Trophoblast cell (in vitro differentiated cells and primary cell): Measurements from ENCODE around the gene HLA-B.

Experiments used
- DNase-seq, 2 donors: peaks; one replicate each; pipeline ENCODE4 v3.0.0-alpha.2; 2016
- H2AFZ ChIP-seq: 2 replicates; pipeline ENCODE4 v1.6.1; 2013; ENCODE audit warnings: low read length, moderate library complexity, mild to moderate bottlenecking; ENCODE audit not compliant: insufficient read depth, poor library complexity
- H2AK5ac ChIP-seq: 2 replicates; pipeline ENCODE4 v1.6.1; 2013; ENCODE audit warnings: mild to moderate bottlenecking, low read length
- H2BK120ac ChIP-seq: 2 replicates; pipeline ENCODE4 v1.6.1; 2013; ENCODE audit warnings: low read length, mild to moderate bottlenecking, moderate library complexity; ENCODE audit not compliant: insufficient read depth, poor library complexity
- H2BK12ac ChIP-seq: 2 replicates; pipeline ENCODE4 v1.6.1; 2013; ENCODE audit warnings: mild to moderate bottlenecking, low read length, moderate library complexity
- H2BK5ac ChIP-seq: 2 replicates; pipeline ENCODE4 v1.6.1; 2013; ENCODE audit warnings: low read length, low read depth, moderate library complexity, mild to moderate bottlenecking; ENCODE audit not compliant: poor library complexity
- H3K14ac ChIP-seq: 2 replicates; pipeline ENCODE4 v1.6.1; 2013; ENCODE audit warnings: mild to moderate bottlenecking, low read length
- H3K18ac ChIP-seq: 2 replicates; pipeline ENCODE4 v1.6.1; 2013; ENCODE audit warnings: mild to moderate bottlenecking, low read length
- H3K23ac ChIP-seq: 2 replicates; pipeline ENCODE4 v1.6.1; 2013; ENCODE audit warnings: low read length
- H3K27ac ChIP-seq: 2 replicates; pipeline ENCODE4 v1.5.1; 2013; ENCODE audit warnings: low read depth, mild to moderate bottlenecking, inconsistent platforms, low read length, moderate library complexity
- H3K27me3 ChIP-seq: 2 replicates; pipeline ENCODE4 v1.6.1; 2013; ENCODE audit warnings: inconsistent platforms, mild to moderate bottlenecking, low read length, moderate library complexity; ENCODE audit not compliant: insufficient read depth
- H3K36me3 ChIP-seq, 2 experiments: 1 replicate in 1 of 2; 2 replicates in 1 of 2; pipeline ENCODE4 v1.6.1; 2013; ENCODE audit warnings: low read length in 2 of 2, mild to moderate bottlenecking in 2 of 2, moderate library complexity in 1 of 2; ENCODE audit not compliant: insufficient read depth in 2 of 2, control insufficient read depth in 1 of 2
- H3K4ac ChIP-seq: 2 replicates; pipeline ENCODE4 v1.6.1; 2013; ENCODE audit warnings: low read depth, mild to moderate bottlenecking, low read length, moderate library complexity
- H3K4me1 ChIP-seq, 2 experiments: 1 replicate in 1 of 2; 2 replicates in 1 of 2; pipeline ENCODE4 v1.6.1; 2013; ENCODE audit warnings: low read length in 2 of 2, mild to moderate bottlenecking in 2 of 2, moderate library complexity in 1 of 2; ENCODE audit not compliant: insufficient read depth in 2 of 2, control insufficient read depth in 1 of 2
- H3K4me2 ChIP-seq: 2 replicates; pipeline ENCODE4 v1.6.1; 2013; ENCODE audit warnings: inconsistent platforms, mild to moderate bottlenecking, low read length, moderate library complexity
- H3K4me3 ChIP-seq: 2 replicates; pipeline ENCODE4 v1.5.1; 2013; ENCODE audit warnings: mild to moderate bottlenecking, low read depth, low read length, inconsistent platforms
- H3K79me1 ChIP-seq: one replicate; pipeline ENCODE4 v1.6.1; 2013; ENCODE audit warnings: low read length
- H3K79me2 ChIP-seq: 2 replicates; pipeline ENCODE4 v1.6.1; 2013; ENCODE audit warnings: low read length, mild to moderate bottlenecking; ENCODE audit not compliant: control insufficient read depth, insufficient read depth, poor library complexity
- H3K9ac ChIP-seq: 2 replicates; pipeline ENCODE4 v1.6.1; 2013; ENCODE audit warnings: mild to moderate bottlenecking, low read length
- H3K9me3 ChIP-seq: 2 replicates; pipeline ENCODE4 v1.6.1; 2013; ENCODE audit warnings: low read depth, mild to moderate bottlenecking, control low read depth, inconsistent platforms, low read length; ENCODE audit not compliant: insufficient read depth
- H4K12ac ChIP-seq: 2 replicates; pipeline ENCODE4 v1.6.1; 2013; ENCODE audit warnings: low read depth, mild to moderate bottlenecking, low read length, moderate library complexity
- H4K8ac ChIP-seq: 2 replicates; pipeline ENCODE4 v1.6.1; 2013; ENCODE audit warnings: low read depth, mild to moderate bottlenecking, low read length, moderate library complexity
- H4K91ac ChIP-seq: one replicate; pipeline ENCODE4 v1.6.1; 2013; ENCODE audit warnings: low read depth, mild to moderate bottlenecking, low read length, moderate library complexity
- WGBS: extraction: QIAGEN DNeasy Blood & Tissue Kit; methylation state at CpG from one replicate; pipeline ENCODE4 v1.1.7; 2013; ENCODE audit warnings: missing lambda C conversion rate; ENCODE audit not compliant: insufficient read length, insufficient coverage; ENCODE audit errors: extremely low coverage; 5-methylcytosine and 5-hydroxymethylcytosine counted together

HLA-B gene

DNA sequence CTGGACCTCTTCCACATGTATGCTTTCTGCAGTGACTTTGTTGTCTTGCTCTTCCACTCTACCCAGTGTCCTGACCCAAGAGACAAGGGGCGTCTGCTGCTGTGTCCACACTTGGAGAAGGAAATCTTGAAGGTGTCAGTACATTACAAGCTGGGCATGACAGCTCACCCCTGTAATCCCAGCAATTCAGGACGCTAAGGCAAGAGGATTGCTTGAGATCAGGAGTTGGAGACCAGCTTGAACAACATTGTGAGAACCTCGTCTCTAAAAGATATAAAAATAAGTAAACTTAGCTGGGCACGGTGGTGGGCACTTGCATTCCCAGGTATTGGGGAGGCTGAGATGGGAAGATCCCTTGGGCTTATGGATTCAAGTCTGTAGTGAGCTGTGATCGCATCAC lies 5.8 kb upstream of the HLA-B start:
- Histone ChIP-seq H2BK120ac (no peak overlapping the region), H3K4me2 (no peak overlapping the region), H3K79me1 (no peaks in the 10 kb centered on the region), H3K27ac (no peak overlapping the region), H3K4me3 (no peak overlapping the region), H3K14ac (no peak overlapping the region), H2BK12ac (no peak overlapping the region), H3K9ac (no peak overlapping the region), H3K18ac (no peak overlapping the region), H3K36me3 (no peaks in the 10 kb centered on the region), H4K91ac (no peak overlapping the region), H3K79me2 (no peaks in the 10 kb centered on the region), H3K9me3 (no peaks in the 10 kb centered on the region), H3K23ac (no peak overlapping the region), H2BK5ac (no peak overlapping the region), H2AFZ (no peak overlapping the region), H3K4me1 (no peaks in the 10 kb centered on the region), H4K12ac (no peak overlapping the region), H2AK5ac (no peak overlapping the region), H3K4ac (no peak overlapping the region), H3K27me3 (no peaks in the 10 kb centered on the region), H4K8ac (no peak overlapping the region)
- no CpG with 5 or more reads among the region's 5 CpGs for WGBS
- no peak for DNase-seq

DNA sequence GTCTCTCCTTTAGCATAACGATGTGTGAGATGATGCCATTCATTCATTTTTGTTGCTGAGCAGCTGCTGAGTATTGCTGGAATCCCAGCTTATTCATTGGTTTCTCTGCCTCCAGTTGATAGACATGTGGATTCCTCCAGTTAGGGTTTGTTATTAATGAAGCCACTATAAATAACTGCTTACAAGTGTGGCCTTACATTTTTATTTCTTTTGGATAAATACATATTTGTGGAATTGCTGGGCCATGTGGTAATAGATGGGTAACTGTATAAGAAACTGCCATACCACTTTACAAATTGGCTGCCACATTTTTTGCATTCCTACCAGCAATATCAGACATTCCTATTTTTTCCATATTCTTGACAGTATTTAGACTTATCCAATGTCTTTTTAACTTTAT lies 2.6 kb upstream of the HLA-B start:
- Histone ChIP-seq H4K12ac (no peak overlapping the region), H3K79me1 (no peaks in the 10 kb centered on the region), H3K4me1 (peaks cover 0 to 4% of the 10 kb centered on the region in 2 experiments), H4K91ac (no peak overlapping the region), H3K27me3 (peaks cover 11% of the 10 kb centered on the region), H3K9ac (no peak overlapping the region), H3K4me3 (no peak overlapping the region), H2AK5ac (no peak overlapping the region), H3K79me2 (no peaks in the 10 kb centered on the region), H2BK5ac (no peak overlapping the region), H3K36me3 (no peaks in the 10 kb centered on the region), H4K8ac (no peak overlapping the region), H3K23ac (no peak overlapping the region), H3K9me3 (no peaks in the 10 kb centered on the region), H2BK12ac (no peak overlapping the region), H3K27ac (no peak overlapping the region), H3K4me2 (no peak overlapping the region), H3K18ac (no peak overlapping the region), H2AFZ (no peak overlapping the region), H3K14ac (no peak overlapping the region), H2BK120ac (no peak overlapping the region), H3K4ac (no peak overlapping the region)
- WGBS, result no CpG with 5 or more reads among the region's 1 CpG
- peak in 1 of 2 donors; percentile 28 for DNase-seq

DNA sequence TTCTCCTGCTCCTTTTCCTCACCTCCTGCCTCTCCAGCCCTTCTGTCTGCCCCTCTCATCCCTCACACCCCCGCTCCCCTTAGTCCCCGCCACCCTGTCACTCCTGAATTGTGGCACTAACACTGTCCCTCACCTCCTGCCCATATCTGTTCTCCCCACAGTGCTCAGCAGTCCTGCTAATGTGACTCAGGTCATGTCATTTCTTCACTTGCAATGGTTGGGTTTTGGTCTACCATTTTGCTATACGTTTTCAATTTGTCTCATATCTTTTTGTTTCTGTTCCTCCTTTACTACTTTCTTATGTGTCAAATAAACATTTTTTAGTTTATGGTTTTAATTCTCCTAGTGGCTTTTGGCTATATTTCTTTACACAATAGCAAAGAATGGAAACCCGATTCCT lies 1.3 kb upstream of the HLA-B start:
- no peak overlapping the region for H3K14ac ChIP-seq
- WGBS, result no CpG with 5 or more reads among the region's 4 CpGs

DNA sequence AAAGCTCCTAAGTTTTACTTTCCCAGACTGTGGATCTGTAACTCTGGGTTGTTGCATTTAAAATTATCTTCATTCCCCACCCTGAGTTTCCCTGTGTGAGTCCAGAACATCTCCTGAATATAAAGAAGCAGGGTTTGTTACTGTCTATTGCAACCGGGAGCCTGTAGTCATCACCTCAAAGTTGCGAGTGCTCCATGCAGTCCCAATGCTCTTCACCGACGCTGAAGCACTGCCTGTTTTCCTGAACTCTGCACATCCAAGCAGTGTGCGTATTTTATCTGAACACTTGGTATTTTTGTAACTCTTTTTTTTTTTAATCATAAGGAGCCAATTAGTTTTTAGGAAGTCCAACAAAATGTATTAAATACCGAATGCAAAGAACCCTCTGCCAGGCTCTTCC lies 907 bp upstream of the HLA-B start:
- no peak overlapping the region for H3K18ac ChIP-seq
- no peak overlapping the region for H2AFZ ChIP-seq
- H3K79me1 ChIP-seq, result no peaks in the 10 kb centered on the region
- H3K9ac ChIP-seq, result no peak overlapping the region
- no peak overlapping the region for H3K14ac ChIP-seq
- no peak overlapping the region for H3K4ac ChIP-seq
- H3K27ac ChIP-seq, result no peak overlapping the region
- no peak for DNase-seq
- no peaks in the 10 kb centered on the region for H3K36me3 ChIP-seq
- H3K23ac ChIP-seq, result no peak overlapping the region
- H3K4me1 ChIP-seq, result peaks cover 0 to 4% of the 10 kb centered on the region in 2 experiments
- no peak overlapping the region for H4K12ac ChIP-seq
- no peak overlapping the region for H3K4me3 ChIP-seq
- H4K91ac ChIP-seq, result no peak overlapping the region
- no peaks in the 10 kb centered on the region for H3K79me2 ChIP-seq
- no CpG with 5 or more reads among the region's 6 CpGs for WGBS
- no peak overlapping the region for H3K4me2 ChIP-seq
- no peak overlapping the region for H2BK120ac ChIP-seq
- H2BK12ac ChIP-seq, result no peak overlapping the region
- H3K27me3 ChIP-seq, result peaks cover 11% of the 10 kb centered on the region
- H2AK5ac ChIP-seq, result no peak overlapping the region
- no peak overlapping the region for H2BK5ac ChIP-seq
- no peaks in the 10 kb centered on the region for H3K9me3 ChIP-seq
- no peak overlapping the region for H4K8ac ChIP-seq

More for the DNA sequence above, 1.3 kb upstream of the HLA-B start:
- no peaks in the 10 kb centered on the region for H3K9me3 ChIP-seq
- H2BK5ac ChIP-seq, result no peak overlapping the region
- H4K91ac ChIP-seq, result no peak overlapping the region
- H3K9ac ChIP-seq, result no peak overlapping the region
- H3K23ac ChIP-seq, result no peak overlapping the region
- no peak overlapping the region for H2AFZ ChIP-seq
- no peak overlapping the region for H2BK12ac ChIP-seq
- H4K12ac ChIP-seq, result no peak overlapping the region
- no peak overlapping the region for H3K4ac ChIP-seq
- H3K36me3 ChIP-seq, result no peaks in the 10 kb centered on the region
- H3K4me1 ChIP-seq, result peaks cover 0 to 4% of the 10 kb centered on the region in 2 experiments
- no peaks in the 10 kb centered on the region for H3K79me2 ChIP-seq
- H3K18ac ChIP-seq, result no peak overlapping the region
- H3K27ac ChIP-seq, result no peak overlapping the region
- H3K4me3 ChIP-seq, result no peak overlapping the region
- no peak overlapping the region for H3K4me2 ChIP-seq
- H2BK120ac ChIP-seq, result no peak overlapping the region
- no peaks in the 10 kb centered on the region for H3K79me1 ChIP-seq
- no peak overlapping the region for H2AK5ac ChIP-seq
- H3K27me3 ChIP-seq, result peaks cover 11% of the 10 kb centered on the region
- H4K8ac ChIP-seq, result no peak overlapping the region
- DNase-seq, result no peak
